IMR-90 (cell line): ENCODE measurements around the gene NEK8. TPM values are rescaled to one million over a fixed set of nuclear protein-coding genes. Genes with fewer than 3 reads are reported as not detected.

Source experiments
- ATAC-seq: fragments of 200-7000 bp; cut with Tn5 transposase; 2 replicates; pipeline ENCODE4 v1.9.1; 2020; ENCODE audit warnings: low read depth, mild to moderate bottlenecking, moderate library complexity
- BruUV-seq: library from RNA; stranded (reverse); fragments of 400-500 nt; replicated peaks from 2 replicates; lab custom pipeline; 2021; lab: Mats Ljungman, UMichigan
- CTCF ChIA-PET: fragments of 300-600 bp; formaldehyde crosslinking; extraction: SDS; loops from one replicate; lab custom pipeline; 2021; ENCODE audit warnings: antibody characterized with exemption; lab: Yijun Ruan, JAX
- POLR2A ChIA-PET: fragments of 300-600 bp; sonication (Branson Sonifier 250); formaldehyde crosslinking; loops from one replicate; lab custom pipeline; 2022; ENCODE audit warnings: antibody characterized with exemption; ENCODE audit not compliant: unreplicated experiment; lab: Charles Lee
- DNase-seq: peaks from one replicate; pipeline ENCODE4 v3.0.0; 2013
- H2AFZ ChIP-seq: replicated peaks from 2 replicates; pipeline ENCODE3; 2013; ENCODE audit warnings: low read length, mild to moderate bottlenecking; ENCODE audit not compliant: poor library complexity
- H2AK5ac ChIP-seq: 2 replicates; pipeline ENCODE4 v1.6.1; 2013; ENCODE audit warnings: low read depth, low read length, inconsistent platforms
- H2AK9ac ChIP-seq: replicated peaks from 2 replicates; pipeline ENCODE3; 2013; ENCODE audit warnings: mild to moderate bottlenecking, low read depth, low read length, moderate library complexity; ENCODE audit not compliant: poor library complexity
- H2BK120ac ChIP-seq: 2 replicates; pipeline ENCODE4 v1.6.1; 2013; ENCODE audit warnings: low read depth, low read length, inconsistent platforms
- H2BK15ac ChIP-seq: 3 replicates; pipeline ENCODE4 v1.6.1; 2013; ENCODE audit warnings: low read depth, low read length, inconsistent platforms
- H2BK20ac ChIP-seq: 2 replicates; pipeline ENCODE4 v1.6.1; 2013; ENCODE audit warnings: low read depth, mild to moderate bottlenecking, inconsistent platforms, low read length, moderate library complexity
- H2BK5ac ChIP-seq: 2 replicates; pipeline ENCODE4 v1.6.1; 2013; ENCODE audit warnings: mild to moderate bottlenecking, low read depth, low read length, inconsistent platforms; ENCODE audit not compliant: poor library complexity, severe bottlenecking
- H3K14ac ChIP-seq: replicated peaks from 2 replicates; pipeline ENCODE4 v1.6.1; 2013; ENCODE audit warnings: low read depth, low read length, inconsistent platforms
- H3K18ac ChIP-seq: 2 replicates; pipeline ENCODE4 v1.6.1; 2013; ENCODE audit warnings: low read depth, low read length, control low read depth
- H3K23ac ChIP-seq: 2 replicates; pipeline ENCODE4 v1.6.1; 2013; ENCODE audit warnings: low read depth, low read length, inconsistent platforms
- H3K27ac ChIP-seq: 2 replicates; pipeline ENCODE4 v1.5.1; 2013; ENCODE audit warnings: mild to moderate bottlenecking, control low read depth, low read length; ENCODE audit not compliant: insufficient read depth
- H3K27me3 ChIP-seq: 2 replicates; pipeline ENCODE4 v1.6.1; 2013; ENCODE audit warnings: low read length; ENCODE audit not compliant: control insufficient read depth, insufficient read depth
- H3K36me3 ChIP-seq: 2 replicates; pipeline ENCODE4 v1.6.1; 2013; ENCODE audit warnings: low read length, mixed read lengths; ENCODE audit not compliant: control insufficient read depth, insufficient read depth
- H3K4ac ChIP-seq: 2 replicates; pipeline ENCODE4 v1.6.1; 2013; ENCODE audit warnings: low read depth, low read length, inconsistent platforms
- H3K4me1 ChIP-seq: 2 replicates; pipeline ENCODE4 v1.6.1; 2013; ENCODE audit warnings: low read length, mixed read lengths; ENCODE audit not compliant: control insufficient read depth, insufficient read depth
- H3K4me2 ChIP-seq: 2 replicates; pipeline ENCODE4 v1.6.1; 2013; ENCODE audit warnings: low read depth, mild to moderate bottlenecking, control low read depth, low read length, moderate library complexity
- H3K4me3 ChIP-seq: 2 replicates; pipeline ENCODE4 v1.5.1; 2013; ENCODE audit warnings: low read depth, mild to moderate bottlenecking, control low read depth, low read length, moderate library complexity; ENCODE audit not compliant: insufficient read depth
- H3K56ac ChIP-seq: 2 replicates; pipeline ENCODE4 v1.6.1; 2013; ENCODE audit warnings: low read length, inconsistent platforms; ENCODE audit not compliant: insufficient read depth; ENCODE audit errors: extremely low read depth
- H3K79me1 ChIP-seq, 2 experiments: 2 replicates each; pipeline ENCODE4 v1.6.1; 2013; ENCODE audit warnings: low read length in 2 of 2, inconsistent platforms in 1 of 2, low read depth in 1 of 2
- H3K9ac ChIP-seq: 2 replicates; pipeline ENCODE4 v1.6.1; 2013; ENCODE audit warnings: low read depth, low read length, control low read depth
- H3K9me1 ChIP-seq: 2 replicates; pipeline ENCODE4 v1.6.1; 2013; ENCODE audit warnings: low read length, inconsistent platforms; ENCODE audit not compliant: insufficient read depth
- H3K9me3 ChIP-seq: 2 replicates; pipeline ENCODE4 v1.6.1; 2013; ENCODE audit warnings: low read length; ENCODE audit not compliant: control insufficient read depth, insufficient read depth
- H4K20me1 ChIP-seq: 2 replicates; pipeline ENCODE4 v1.6.1; 2013; ENCODE audit warnings: low read length, inconsistent platforms; ENCODE audit not compliant: insufficient read depth
- H4K5ac ChIP-seq: 2 replicates; pipeline ENCODE4 v1.6.1; 2013; ENCODE audit warnings: mild to moderate bottlenecking, low read depth, low read length, control low read depth
- H4K8ac ChIP-seq, 2 experiments: 2 replicates each; pipeline ENCODE4 v1.6.1; 2013; ENCODE audit warnings: low read depth in 2 of 2, low read length in 2 of 2, control low read depth in 1 of 2, inconsistent platforms in 1 of 2
- H4K91ac ChIP-seq: 2 replicates; pipeline ENCODE4 v1.6.1; 2013; ENCODE audit warnings: low read depth, low read length, inconsistent platforms; ENCODE audit not compliant: insufficient read depth
- BHLHE40 ChIP-seq: fragments of 150-350 bp; IDR thresholded peaks from 2 replicates; pipeline ENCODE4 v1.6.1; 2016; ENCODE audit warnings: mild to moderate bottlenecking, low read depth, low read length
- CEBPB ChIP-seq: IDR thresholded peaks from 2 replicates; pipeline ENCODE4 v1.6.1; 2012; ENCODE audit warnings: low read depth, low read length, improper control_type of control experiment
- CHD1 ChIP-seq: IDR thresholded peaks from 2 replicates; pipeline ENCODE4 v1.6.1; 2012; ENCODE audit warnings: low read depth, low read length, improper control_type of control experiment
- FOS ChIP-seq: fragments of 150-350 bp; IDR thresholded peaks from 2 replicates; pipeline ENCODE4 v1.6.1; 2016; ENCODE audit warnings: low read depth, low read length
- MAFK ChIP-seq: IDR thresholded peaks from 2 replicates; pipeline ENCODE4 v1.6.1; 2012; ENCODE audit warnings: low read depth, low read length, improper control_type of control experiment
- MAZ ChIP-seq: IDR thresholded peaks from 2 replicates; pipeline ENCODE4 v1.6.1; 2012; ENCODE audit warnings: low read depth, mild to moderate bottlenecking, low read length, improper control_type of control experiment, moderate library complexity, borderline replicate concordance
- MXI1 ChIP-seq: IDR thresholded peaks from 2 replicates; pipeline ENCODE4 v1.6.1; 2012; ENCODE audit warnings: low read depth, mild to moderate bottlenecking, low read length, moderate library complexity, borderline replicate concordance
- NFE2L2 ChIP-seq: fragments of 150-350 bp; IDR thresholded peaks from 2 replicates; pipeline ENCODE4 v1.6.1; 2016; ENCODE audit warnings: low read depth, mild to moderate bottlenecking, low read length
- POLR2A ChIP-seq: IDR thresholded peaks from 2 replicates; pipeline ENCODE4 v1.6.1; 2012; ENCODE audit warnings: mild to moderate bottlenecking, low read depth, low read length
- RAD21 ChIP-seq: IDR thresholded peaks from 2 replicates; pipeline ENCODE4 v1.6.1; 2012; ENCODE audit warnings: low read length, improper control_type of control experiment
- RCOR1 ChIP-seq: IDR thresholded peaks from 2 replicates; pipeline ENCODE4 v1.6.1; 2012; ENCODE audit warnings: mild to moderate bottlenecking, low read length, improper control_type of control experiment; ENCODE audit not compliant: insufficient replicate concordance
- RFX5 ChIP-seq: IDR thresholded peaks from 2 replicates; pipeline ENCODE4 v1.8.0; 2012; ENCODE audit warnings: low read depth, mild to moderate bottlenecking, low read length, moderate library complexity
- WGBS, 2 experiments: methylation state at CpG; one replicate each; pipeline versions ENCODE4 v1.1.5 to v1.1.7; 2013; ENCODE audit warnings: missing lambda C conversion rate in 2 of 2; ENCODE audit not compliant: insufficient read length in 1 of 2; ENCODE audit errors: extremely low coverage in 2 of 2; 5-methylcytosine and 5-hydroxymethylcytosine counted together
- dilution Hi-C: fragments of 300-500 bp; cut with HindIII; formaldehyde crosslinking; loops from one replicate; pipeline ENCODE4 v1.14.3; 2018; ENCODE audit warnings: low sequenced_read_pairs; ENCODE audit not compliant: unreplicated experiment
- in situ Hi-C: fragments of 300-500 bp; cut with MboI; formaldehyde crosslinking; loops from 3 replicates; pipeline ENCODE4 v1.14.3; 2019; ENCODE audit warnings: low sequenced_read_pairs, inconsistent platforms, mixed read lengths
- intact Hi-C: fragments of 100-400 bp; cut with micrococcal nuclease; formaldehyde crosslinking; loops from 2 replicates; pipeline ENCODE4 v1.10.0; 2022
- polyA plus RNA-seq, 3 experiments: library from polyadenylated mRNA; depleted of rRNA; stranded (reverse); fragments of >200 nt; gene quantifications; 2 replicates each; pipeline ENCODE4 v1.2.3, GENCODE V29; 2012; ENCODE audit warnings: low replicate concordance in 1 of 3
- total RNA-seq: library from RNA; depleted of rRNA; stranded (reverse); fragments of >200 nt; gene quantifications from 2 replicates; pipeline ENCODE4 v1.2.3, GENCODE V29; 2012
- TF ChIP-seq, protein P1 (sequence below): conservative IDR thresholded peaks from 2 replicates; pipeline ENCODE4 v1.5.1; 2012; ENCODE audit warnings: mild to moderate bottlenecking, low read depth, low read length, improper control_type of control experiment
- TF ChIP-seq, protein P2 (sequence below): fragments of 150-350 bp; IDR thresholded peaks from 2 replicates; pipeline ENCODE4 v1.6.1; 2016; ENCODE audit warnings: low read depth, mild to moderate bottlenecking, low read length, moderate library complexity, borderline replicate concordance
- TF ChIP-seq, protein P3 (sequence below): fragments of 150-350 bp; IDR thresholded peaks from 2 replicates; pipeline ENCODE4 v1.6.1; 2017; ENCODE audit warnings: mild to moderate bottlenecking, antibody characterized with exemption, low read length, low read depth

The NEK8 gene
- total and polyA plus RNA-seq, 2 of the 4 experiments (the other 2 are of a cell fraction) = 4.6 to 5.2 TPM

DNA sequence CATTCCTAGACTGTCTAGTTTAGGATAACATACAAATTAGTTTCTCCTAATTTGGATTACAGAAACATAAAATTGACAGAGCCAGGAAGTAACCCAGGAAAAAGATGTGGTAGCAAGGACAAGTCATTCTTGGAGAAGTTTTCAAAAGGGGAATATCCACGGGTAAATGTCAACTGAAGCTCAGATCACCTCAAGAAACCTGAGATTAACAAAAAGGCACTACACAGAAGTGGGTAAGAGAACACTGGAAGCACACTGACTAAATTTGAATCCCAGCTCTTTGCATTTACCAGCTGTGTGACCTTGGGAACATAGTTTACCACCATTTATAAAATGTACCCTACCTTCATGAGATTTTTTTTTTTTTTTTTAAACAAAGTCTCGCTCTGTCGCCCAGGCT is 54.6 kb downstream of the NEK8 start:
- Histone ChIP-seq H2AFZ (no peak overlapping the region), H2BK5ac (no peak overlapping the region), H3K4me1 (no peaks in the 10 kb centered on the region; the same call in 1 of the 2 replicates), H4K8ac (no peak overlapping the region), H3K79me1 (peaks cover 15 to 56% of the 10 kb centered on the region in 2 experiments), H2AK9ac (no peak overlapping the region), H2BK20ac (no peak overlapping the region), H3K18ac (no peak overlapping the region), H2AK5ac (no peak overlapping the region), H3K27me3 (no peaks in the 10 kb centered on the region), H2BK120ac (no peak overlapping the region), H3K56ac (no peak overlapping the region), H2BK15ac (no peak overlapping the region), H4K20me1 (peaks cover 27% of the 10 kb centered on the region; the same call in 1 of the 2 replicates), H3K4me3 (no peak overlapping the region), H4K5ac (no peak overlapping the region), H3K23ac (no peak overlapping the region), H3K14ac (no peak overlapping the region), H4K91ac (no peak overlapping the region), H3K9me1 (no peaks in the 10 kb centered on the region), H3K9me3 (no peaks in the 10 kb centered on the region), H3K9ac (no peak overlapping the region), H3K27ac (no peak overlapping the region), H3K4me2 (no peak overlapping the region), H3K36me3 (peaks cover 5% of the 10 kb centered on the region), H3K4ac (no peak overlapping the region)
- ChIA-PET POLR2A (no interaction called here), CTCF (no interaction called here)
- dilution Hi-C loops = no loop called here
- DNase-seq = no peak
- intact Hi-C loops = no loop called here
- WGBS, 2 experiments = no CpG with 5 or more reads among the region's 3 CpGs
- in situ Hi-C loops = no loop called here
- no peak for TF ChIP-seq NFE2L2
- TF ChIP-seq, protein P1, sequence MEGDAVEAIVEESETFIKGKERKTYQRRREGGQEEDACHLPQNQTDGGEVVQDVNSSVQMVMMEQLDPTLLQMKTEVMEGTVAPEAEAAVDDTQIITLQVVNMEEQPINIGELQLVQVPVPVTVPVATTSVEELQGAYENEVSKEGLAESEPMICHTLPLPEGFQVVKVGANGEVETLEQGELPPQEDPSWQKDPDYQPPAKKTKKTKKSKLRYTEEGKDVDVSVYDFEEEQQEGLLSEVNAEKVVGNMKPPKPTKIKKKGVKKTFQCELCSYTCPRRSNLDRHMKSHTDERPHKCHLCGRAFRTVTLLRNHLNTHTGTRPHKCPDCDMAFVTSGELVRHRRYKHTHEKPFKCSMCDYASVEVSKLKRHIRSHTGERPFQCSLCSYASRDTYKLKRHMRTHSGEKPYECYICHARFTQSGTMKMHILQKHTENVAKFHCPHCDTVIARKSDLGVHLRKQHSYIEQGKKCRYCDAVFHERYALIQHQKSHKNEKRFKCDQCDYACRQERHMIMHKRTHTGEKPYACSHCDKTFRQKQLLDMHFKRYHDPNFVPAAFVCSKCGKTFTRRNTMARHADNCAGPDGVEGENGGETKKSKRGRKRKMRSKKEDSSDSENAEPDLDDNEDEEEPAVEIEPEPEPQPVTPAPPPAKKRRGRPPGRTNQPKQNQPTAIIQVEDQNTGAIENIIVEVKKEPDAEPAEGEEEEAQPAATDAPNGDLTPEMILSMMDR = no peak
- TF ChIP-seq, protein P2, sequence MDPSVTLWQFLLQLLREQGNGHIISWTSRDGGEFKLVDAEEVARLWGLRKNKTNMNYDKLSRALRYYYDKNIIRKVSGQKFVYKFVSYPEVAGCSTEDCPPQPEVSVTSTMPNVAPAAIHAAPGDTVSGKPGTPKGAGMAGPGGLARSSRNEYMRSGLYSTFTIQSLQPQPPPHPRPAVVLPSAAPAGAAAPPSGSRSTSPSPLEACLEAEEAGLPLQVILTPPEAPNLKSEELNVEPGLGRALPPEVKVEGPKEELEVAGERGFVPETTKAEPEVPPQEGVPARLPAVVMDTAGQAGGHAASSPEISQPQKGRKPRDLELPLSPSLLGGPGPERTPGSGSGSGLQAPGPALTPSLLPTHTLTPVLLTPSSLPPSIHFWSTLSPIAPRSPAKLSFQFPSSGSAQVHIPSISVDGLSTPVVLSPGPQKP = no peak
- no peak for TF ChIP-seq RCOR1
- no peak for TF ChIP-seq MAZ
- no peak for TF ChIP-seq FOS
- TF ChIP-seq POLR2A = no peak
- TF ChIP-seq MXI1 = no peak
- no peak for TF ChIP-seq BHLHE40
- no peak for TF ChIP-seq RFX5
- no peak for TF ChIP-seq CHD1
- no peak for TF ChIP-seq CEBPB
- TF ChIP-seq MAFK = no peak
- TF ChIP-seq, protein P3, sequence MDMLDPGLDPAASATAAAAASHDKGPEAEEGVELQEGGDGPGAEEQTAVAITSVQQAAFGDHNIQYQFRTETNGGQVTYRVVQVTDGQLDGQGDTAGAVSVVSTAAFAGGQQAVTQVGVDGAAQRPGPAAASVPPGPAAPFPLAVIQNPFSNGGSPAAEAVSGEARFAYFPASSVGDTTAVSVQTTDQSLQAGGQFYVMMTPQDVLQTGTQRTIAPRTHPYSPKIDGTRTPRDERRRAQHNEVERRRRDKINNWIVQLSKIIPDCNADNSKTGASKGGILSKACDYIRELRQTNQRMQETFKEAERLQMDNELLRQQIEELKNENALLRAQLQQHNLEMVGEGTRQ = no peak
- no peak for TF ChIP-seq RAD21
- no peak for ATAC-seq
- no TSS peak for BruUV-seq
